WTC11 (cell line): Measurements from ENCODE around the gene OR2V1. TPM values are rescaled to one million over a fixed set of nuclear protein-coding genes. Genes with fewer than 3 reads are reported as not detected.

Experiments
- ATAC-seq: fragments of 200-7000 bp; cut with Tn5 transposase; 2 replicates; pipeline ENCODE4 v1.10.0; 2021; ENCODE audit warnings: mild to moderate bottlenecking, moderate library complexity
- CTCF ChIA-PET: fragments of 300-600 bp; sonication (Branson Sonifier 250); formaldehyde crosslinking; loops from one replicate; lab custom pipeline; 2021; ENCODE audit warnings: antibody characterized with exemption; lab: Charles Lee
- POLR2A ChIA-PET: fragments of 350-600 bp; sonication (Branson Sonifier 250); formaldehyde crosslinking; loops from one replicate; lab custom pipeline; 2021; ENCODE audit warnings: antibody characterized with exemption; lab: Charles Lee
- DNase-seq: peaks from one replicate; pipeline ENCODE4 v3.0.0; 2021; ENCODE audit warnings: low spot score
- H3K27ac Mint-ChIP-seq: 2 replicates; pipeline ENCODE4 v1.8.0; 2021; ENCODE audit warnings: mixed read lengths
- H3K27me3 Mint-ChIP-seq: 2 replicates; pipeline ENCODE4 v1.8.0; 2021; ENCODE audit warnings: low read depth, mild to moderate bottlenecking, moderate library complexity, mixed read lengths
- H3K36me3 Mint-ChIP-seq: 2 replicates; pipeline ENCODE4 v1.8.0; 2021; ENCODE audit warnings: mixed read lengths
- H3K4me1 Mint-ChIP-seq: 2 replicates; pipeline ENCODE4 v1.8.0; 2022; ENCODE audit warnings: mixed read lengths
- H3K4me3 Mint-ChIP-seq: 2 replicates; pipeline ENCODE4 v1.8.0; 2021; ENCODE audit warnings: mild to moderate bottlenecking, moderate library complexity, mixed read lengths
- H3K9me3 Mint-ChIP-seq: 2 replicates; pipeline ENCODE4 v1.8.0; 2021; ENCODE audit warnings: mixed read lengths
- AFF4 ChIP-seq: sonication (generic); formaldehyde crosslinking; IDR thresholded peaks from 2 replicates; pipeline ENCODE4 v1.8.1; 2023; ENCODE audit warnings: mild to moderate bottlenecking, missing genetic modification reagents, borderline replicate concordance
- E2F1 ChIP-seq: sonication (generic); formaldehyde crosslinking; IDR thresholded peaks from 2 replicates; pipeline ENCODE4 v1.8.0; 2022; ENCODE audit warnings: mild to moderate bottlenecking, missing genetic modification reagents
- ERG ChIP-seq: fragments of 250-450 bp; sonication (Bioruptor Pico); IDR thresholded peaks from 2 replicates; pipeline ENCODE4 v1.8.0; 2021; ENCODE audit warnings: mild to moderate bottlenecking
- ESRRA ChIP-seq: sonication (generic); formaldehyde crosslinking; IDR thresholded peaks from 2 replicates; pipeline ENCODE4 v1.8.1; 2022; ENCODE audit warnings: mild to moderate bottlenecking, missing genetic modification reagents, borderline replicate concordance
- FOXK1 ChIP-seq: sonication (generic); formaldehyde crosslinking; IDR thresholded peaks from 2 replicates; pipeline ENCODE4 v1.8.0; 2022; ENCODE audit warnings: mild to moderate bottlenecking, moderate library complexity, missing genetic modification reagents
- FOXP1 ChIP-seq: sonication (generic); formaldehyde crosslinking; IDR thresholded peaks from 2 replicates; pipeline ENCODE4 v1.8.0; 2022; ENCODE audit warnings: missing genetic modification reagents, mild to moderate bottlenecking, moderate library complexity, borderline replicate concordance
- JAZF1 ChIP-seq: fragments of 250-450 bp; sonication (Bioruptor Pico); IDR thresholded peaks from 2 replicates; pipeline ENCODE4 v1.9.0; 2021; ENCODE audit warnings: moderate library complexity, mild to moderate bottlenecking, inconsistent platforms
- NFATC4 ChIP-seq: fragments of 250-450 bp; sonication (Bioruptor Pico); IDR thresholded peaks from 2 replicates; pipeline ENCODE4 v1.9.0; 2021; ENCODE audit warnings: mild to moderate bottlenecking
- PRRX2 ChIP-seq: fragments of 250-450 bp; sonication (Bioruptor Pico); IDR thresholded peaks from 2 replicates; pipeline ENCODE4 v1.8.0; 2021; ENCODE audit warnings: mild to moderate bottlenecking
- STAT6 ChIP-seq: sonication (generic); formaldehyde crosslinking; conservative IDR thresholded peaks from 2 replicates; pipeline ENCODE4 v1.8.1; 2023; ENCODE audit warnings: mild to moderate bottlenecking, low read depth, missing genetic modification reagents, moderate library complexity
- ZNF138 ChIP-seq: sonication (generic); formaldehyde crosslinking; conservative IDR thresholded peaks from 2 replicates; pipeline ENCODE4 v1.8.1; 2022; ENCODE audit warnings: mild to moderate bottlenecking, moderate library complexity, missing genetic modification reagents
- ZNF219 ChIP-seq: sonication (generic); formaldehyde crosslinking; IDR thresholded peaks from 2 replicates; pipeline ENCODE4 v1.8.0; 2023; ENCODE audit warnings: missing genetic modification reagents, mild to moderate bottlenecking, borderline replicate concordance
- total RNA-seq: library from RNA; stranded (reverse); gene quantifications from 3 replicates; pipeline ENCODE4 v1.2.3, GENCODE V29; 2021
- TF ChIP-seq, protein P1 (sequence below): fragments of 250-450 bp; sonication (Bioruptor Pico); IDR thresholded peaks from 2 replicates; pipeline ENCODE4 v1.9.0; 2021; ENCODE audit warnings: mild to moderate bottlenecking

OR2V1 gene
- total RNA-seq, 1 experiment from 2014 or later: not detected

DNA sequence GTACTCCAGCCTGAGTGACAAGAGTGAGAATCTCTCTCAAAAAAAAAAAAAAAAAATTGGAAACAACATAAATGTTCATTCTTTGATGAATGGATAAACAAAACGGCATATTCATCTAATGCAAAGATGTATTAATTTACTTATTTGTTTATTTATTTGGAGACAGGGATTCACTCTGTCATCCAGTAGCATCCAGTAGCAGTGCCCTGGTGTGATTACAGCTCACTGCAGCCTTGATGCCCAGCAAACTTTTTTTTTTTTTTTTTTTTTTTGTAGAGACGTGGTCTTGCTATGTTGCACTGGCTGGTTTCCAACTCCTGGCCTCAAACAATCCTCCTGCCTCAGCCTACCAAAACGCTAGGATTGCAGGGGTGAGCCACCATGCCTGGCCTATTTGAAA is 40.8 kb upstream of the OR2V1 start:
- ChIA-PET CTCF (interaction anchor here (0.7 to 5.6 kb wide), 2 partner anchors 12 to 13 kb away, joined by 4 to 44 read pairs; no protein-coding TSS in a partner anchor), POLR2A (interaction anchor here (0.6 kb wide), 1 partner anchor 35 kb away, joined by 4 read pairs; no protein-coding TSS in a partner anchor)
- H3K27ac Mint-ChIP-seq: no peak overlapping the region
- no peak for DNase-seq
- H3K4me3 Mint-ChIP-seq: peak overlapping the region; percentile 32
- no peaks in the 10 kb centered on the region for H3K9me3 Mint-ChIP-seq
- TF ChIP-seq ESRRA (CRISPR knock-in tag): no peak
- TF ChIP-seq NFATC4 (CRISPR knock-in tag): no peak
- no peak for TF ChIP-seq PRRX2 (CRISPR knock-in tag)
- TF ChIP-seq, protein P1, sequence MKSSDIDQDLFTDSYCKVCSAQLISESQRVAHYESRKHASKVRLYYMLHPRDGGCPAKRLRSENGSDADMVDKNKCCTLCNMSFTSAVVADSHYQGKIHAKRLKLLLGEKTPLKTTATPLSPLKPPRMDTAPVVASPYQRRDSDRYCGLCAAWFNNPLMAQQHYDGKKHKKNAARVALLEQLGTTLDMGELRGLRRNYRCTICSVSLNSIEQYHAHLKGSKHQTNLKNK (CRISPR knock-in tag): no peak
- TF ChIP-seq FOXK1: no peak
- TF ChIP-seq ZNF138 (CRISPR knock-in tag): no peak
- TF ChIP-seq FOXP1: no peak
- TF ChIP-seq, all 79 proteins: peak for 0
- H3K36me3 Mint-ChIP-seq: no peaks in the 10 kb centered on the region
- peaks cover 25% of the 10 kb centered on the region for H3K4me1 Mint-ChIP-seq
- no peak for ATAC-seq
- peaks cover 62% of the 10 kb centered on the region for H3K27me3 Mint-ChIP-seq

DNA sequence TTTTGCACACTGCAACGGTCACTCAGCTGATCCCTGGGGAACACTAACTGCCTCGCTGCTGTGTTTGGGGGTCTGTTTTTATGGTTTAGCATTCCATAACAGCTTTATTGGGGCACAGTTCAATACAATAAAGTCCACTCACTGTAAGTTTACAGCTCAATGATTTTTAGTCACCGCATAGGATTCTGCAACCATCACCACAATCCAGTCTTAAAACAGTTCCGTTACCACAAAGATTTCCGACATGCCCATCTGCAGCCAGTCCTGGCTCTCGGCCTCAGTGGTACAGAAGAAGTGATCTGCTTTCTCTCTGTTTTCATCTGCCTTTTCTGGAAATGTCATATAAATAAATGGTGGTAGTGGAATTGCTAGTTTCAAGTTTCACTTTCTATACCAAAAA is 40.0 kb upstream of the OR2V1 start:
- DNase-seq (no peak), ATAC-seq (no peak)
- H3K27ac Mint-ChIP-seq: no peak overlapping the region
- TF ChIP-seq AFF4 (CRISPR knock-in tag) (no peak), STAT6 (CRISPR knock-in tag) (no peak), ZNF219 (no peak), ERG (CRISPR knock-in tag) (no peak)
- TF ChIP-seq, all 79 proteins: peak for 0
- H3K4me1 Mint-ChIP-seq: peaks cover 25% of the 10 kb centered on the region
- POLR2A ChIA-PET: no interaction called here
- no peaks in the 10 kb centered on the region for H3K9me3 Mint-ChIP-seq
- CTCF ChIA-PET: interaction anchor here (0.7 to 5.6 kb wide), 4 partner anchors 14 to 387 kb away, joined by 3 to 44 read pairs (median 4); no protein-coding TSS in a partner anchor
- no peaks in the 10 kb centered on the region for H3K36me3 Mint-ChIP-seq
- H3K4me3 Mint-ChIP-seq: peak overlapping the region; percentile 84
- H3K27me3 Mint-ChIP-seq: peaks cover 66% of the 10 kb centered on the region

- DNase-seq (peak; percentile 64), ATAC-seq (peak; percentile 0; the same call in 1 of the 2 replicates)
- Mint-ChIP-seq H3K27ac (no peak overlapping the region), H3K4me1 (peaks cover 25% of the 10 kb centered on the region), H3K9me3 (no peaks in the 10 kb centered on the region), H3K36me3 (no peaks in the 10 kb centered on the region), H3K4me3 (peak overlapping the region; percentile 84), H3K27me3 (peaks cover 62% of the 10 kb centered on the region)
- ChIA-PET POLR2A (no interaction called here), CTCF (interaction anchor here (0.7 to 5.6 kb wide), 8 partner anchors 10 to 386 kb away, joined by 3 to 44 read pairs (median 3); no protein-coding TSS in a partner anchor)
- 0 out of 2 replicates have a peak, but pooled peaks have one; percentile 14 for TF ChIP-seq E2F1 (CRISPR knock-in tag)
- no peak for TF ChIP-seq JAZF1 (CRISPR knock-in tag)
Observed at GRCh38 chr5:181170237-181170825, 39.4 kb upstream of the OR2V1 start.
